A673 (cell line): ENCODE measurements around the gene COPS9. TPM values are rescaled to one million over a fixed set of nuclear protein-coding genes. Genes with fewer than 3 reads are reported as not detected.

Experiments
- BruUV-seq: library from RNA; stranded (reverse); fragments of 400-500 nt; replicated peaks from 2 replicates; lab custom pipeline; 2021; lab: Mats Ljungman, UMichigan
- CTCF ChIA-PET: fragments of 300-600 bp; sonication (Branson Sonifier 250); formaldehyde crosslinking; loops from one replicate; lab custom pipeline; 2022; ENCODE audit warnings: antibody characterized with exemption; lab: Charles Lee
- POLR2A ChIA-PET: fragments of 300-600 bp; sonication (Branson Sonifier 250); formaldehyde crosslinking; loops from one replicate; lab custom pipeline; 2022; ENCODE audit warnings: antibody characterized with exemption; ENCODE audit not compliant: low non-redundant PET; lab: Charles Lee
- DNase-seq: peaks from one replicate; pipeline ENCODE4 v3.0.0-alpha.2; 2015; ENCODE audit warnings: low spot score
- H3K27ac ChIP-seq: fragments of 200-600 bp; sonication (generic); 2 replicates; pipeline ENCODE4 v1.5.1; 2016; ENCODE audit warnings: mixed run types, low read depth, mild to moderate bottlenecking, mixed read lengths, antibody characterized with exemption, low read length; ENCODE audit not compliant: poor library complexity, severe bottlenecking
- H3K27me3 ChIP-seq: fragments of 200-600 bp; sonication (generic); replicated peaks from 2 replicates; pipeline ENCODE4 v1.6.1; 2017; ENCODE audit warnings: mixed run types, low read depth, mild to moderate bottlenecking, mixed read lengths, antibody characterized with exemption, low read length; ENCODE audit not compliant: insufficient read depth, poor library complexity
- H3K36me3 ChIP-seq: fragments of 200-600 bp; sonication (generic); 2 replicates; pipeline ENCODE4 v1.6.1; 2016; ENCODE audit warnings: mixed run types, mild to moderate bottlenecking, mixed read lengths, antibody characterized with exemption, low read length; ENCODE audit not compliant: insufficient read depth, poor library complexity, severe bottlenecking
- H3K4me1 ChIP-seq: fragments of 200-600 bp; sonication (generic); 2 replicates; pipeline ENCODE4 v1.6.1; 2017; ENCODE audit warnings: mixed run types, mild to moderate bottlenecking, mixed read lengths, antibody characterized with exemption, low read length; ENCODE audit not compliant: insufficient read depth, poor library complexity, severe bottlenecking
- H3K4me3 ChIP-seq: fragments of 200-600 bp; sonication (generic); 2 replicates; pipeline ENCODE4 v1.5.1; 2016; ENCODE audit warnings: low read depth, mixed run types, mild to moderate bottlenecking, mixed read lengths, low read length; ENCODE audit not compliant: poor library complexity, severe bottlenecking
- H3K9me3 ChIP-seq: fragments of 200-600 bp; sonication (generic); 2 replicates; pipeline ENCODE4 v1.6.1; 2016; ENCODE audit warnings: mixed run types, low read depth, mild to moderate bottlenecking, mixed read lengths, antibody characterized with exemption, low read length; ENCODE audit not compliant: poor library complexity, severe bottlenecking
- CTCF ChIP-seq: fragments of 300-800, 200-600 bp; sonication (generic); conservative IDR thresholded peaks from 2 replicates; pipeline ENCODE4 v1.5.1; 2017; ENCODE audit warnings: low read depth, mild to moderate bottlenecking, antibody characterized with exemption, low read length, moderate library complexity, mixed read lengths
- EZH2 ChIP-seq: fragments of 200-600 bp; sonication (generic); IDR thresholded peaks from 2 replicates; pipeline ENCODE4 v1.6.1; 2017; ENCODE audit warnings: borderline replicate concordance, low read depth, mild to moderate bottlenecking, mixed read lengths, antibody characterized with exemption, low read length; ENCODE audit not compliant: poor library complexity, severe bottlenecking
- intact Hi-C: fragments of 100-400 bp; cut with micrococcal nuclease; formaldehyde crosslinking; loops from one replicate; pipeline ENCODE4 v1.10.0; 2022; ENCODE audit not compliant: unreplicated experiment
- total RNA-seq: library from RNA; stranded (reverse); gene quantifications from 2 replicates; pipeline ENCODE4 v1.2.3, GENCODE V29; 2021

COPS9 gene
- total RNA-seq, 1 experiment from 2014 or later: 136 TPM

- peaks cover 5% of the 10 kb centered on the region for H3K4me1 ChIP-seq
- BruUV-seq: no TSS peak
- intact Hi-C loops: no loop called here
- H3K27ac ChIP-seq: no peak overlapping the region
- no peaks in the 10 kb centered on the region for H3K9me3 ChIP-seq
- POLR2A ChIA-PET: no interaction called here
- no peak for TF ChIP-seq CTCF
- TF ChIP-seq EZH2: no peak
- peaks cover 30% of the 10 kb centered on the region for H3K36me3 ChIP-seq
- DNase-seq: no peak
- CTCF ChIA-PET: no interaction called here
- H3K4me3 ChIP-seq: no peak overlapping the region
- H3K27me3 ChIP-seq: no peaks in the 10 kb centered on the region
Observed at GRCh38 chr2:240129731-240130392, 6.2 kb downstream of the COPS9 start.

GRCh38 chr2:240129311-240129710 is 6.8 kb downstream of the COPS9 start:
- POLR2A ChIA-PET: no interaction called here
- intact Hi-C loops: no loop called here
- H3K9me3 ChIP-seq: no peaks in the 10 kb centered on the region
- H3K4me1 ChIP-seq: no peaks in the 10 kb centered on the region
- H3K4me3 ChIP-seq: no peak overlapping the region
- no peak overlapping the region for H3K27ac ChIP-seq
- TF ChIP-seq EZH2 (no peak), CTCF (no peak)
- no TSS peak for BruUV-seq
- H3K36me3 ChIP-seq: peaks cover 30% of the 10 kb centered on the region
- no peaks in the 10 kb centered on the region for H3K27me3 ChIP-seq
- CTCF ChIA-PET: no interaction called here
- no peak for DNase-seq

GRCh38 chr2:240128608-240129145 is 7.4 kb downstream of the COPS9 start:
- Histone ChIP-seq H3K36me3 (peaks cover 30% of the 10 kb centered on the region), H3K4me1 (no peaks in the 10 kb centered on the region), H3K27me3 (no peaks in the 10 kb centered on the region), H3K27ac (no peak overlapping the region), H3K4me3 (no peak overlapping the region), H3K9me3 (no peaks in the 10 kb centered on the region)
- DNase-seq: no peak
- TF ChIP-seq EZH2 (no peak), CTCF (no peak)
- intact Hi-C loops: no loop called here
- no TSS peak for BruUV-seq
- POLR2A ChIA-PET: no interaction called here
- CTCF ChIA-PET: no interaction called here
